HG03565 (cell line): ENCODE measurements around the gene MYH7.
"Not testable (repeated sequence)": the region's sequence is repeated elsewhere in the genome, so short reads cannot be mapped to it uniquely, and the experiment has no call there.

Experiments
- ATAC-seq: cut with Tn5 transposase; IDR thresholded peaks from one replicate; pipeline ENCODE4 v1.9.1; 2021; ENCODE audit warnings: mild to moderate bottlenecking, moderate library complexity; ENCODE audit not compliant: unreplicated experiment

The MYH7 gene

DNA sequence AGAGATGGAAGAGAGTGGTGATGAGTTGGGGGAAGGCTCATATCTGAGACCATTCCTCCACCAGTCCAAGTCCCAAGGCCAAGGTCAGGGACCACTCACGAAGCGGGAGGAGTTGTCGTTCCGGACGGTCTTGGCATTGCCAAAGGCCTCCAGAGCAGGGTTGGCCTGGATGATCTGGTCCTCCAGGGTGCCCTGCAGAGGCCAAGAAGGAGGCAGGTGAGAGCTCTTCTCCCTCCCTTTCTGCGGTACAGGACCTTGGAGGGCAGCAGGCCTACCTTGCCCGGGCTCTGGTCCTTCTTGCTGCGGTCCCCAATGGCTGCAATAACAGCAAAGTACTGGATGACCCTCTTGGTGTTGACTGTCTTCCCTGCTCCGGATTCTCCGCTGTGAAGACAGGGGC lies 4.0 kb downstream of the MYH7 start:
- ATAC-seq, result no peak

DNA sequence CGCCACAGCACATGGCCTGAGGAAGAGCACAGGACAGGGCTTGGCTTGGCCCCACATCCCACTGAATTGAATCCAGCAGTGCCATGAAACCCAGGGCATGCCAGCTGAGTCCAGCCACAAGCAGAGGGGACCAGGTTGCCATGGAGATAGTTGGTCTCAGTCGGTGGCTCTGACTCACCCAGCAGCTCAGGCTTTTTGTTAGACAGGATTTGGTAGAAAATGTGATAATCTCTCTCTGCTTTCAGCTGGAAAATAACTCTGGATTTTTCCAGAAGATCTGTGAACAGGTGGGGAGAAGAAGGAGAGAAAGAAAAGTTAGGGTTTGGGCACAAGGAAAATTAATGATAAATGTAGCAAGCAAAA lies 4.8 kb downstream of the MYH7 start:
- no peak for ATAC-seq

DNA sequence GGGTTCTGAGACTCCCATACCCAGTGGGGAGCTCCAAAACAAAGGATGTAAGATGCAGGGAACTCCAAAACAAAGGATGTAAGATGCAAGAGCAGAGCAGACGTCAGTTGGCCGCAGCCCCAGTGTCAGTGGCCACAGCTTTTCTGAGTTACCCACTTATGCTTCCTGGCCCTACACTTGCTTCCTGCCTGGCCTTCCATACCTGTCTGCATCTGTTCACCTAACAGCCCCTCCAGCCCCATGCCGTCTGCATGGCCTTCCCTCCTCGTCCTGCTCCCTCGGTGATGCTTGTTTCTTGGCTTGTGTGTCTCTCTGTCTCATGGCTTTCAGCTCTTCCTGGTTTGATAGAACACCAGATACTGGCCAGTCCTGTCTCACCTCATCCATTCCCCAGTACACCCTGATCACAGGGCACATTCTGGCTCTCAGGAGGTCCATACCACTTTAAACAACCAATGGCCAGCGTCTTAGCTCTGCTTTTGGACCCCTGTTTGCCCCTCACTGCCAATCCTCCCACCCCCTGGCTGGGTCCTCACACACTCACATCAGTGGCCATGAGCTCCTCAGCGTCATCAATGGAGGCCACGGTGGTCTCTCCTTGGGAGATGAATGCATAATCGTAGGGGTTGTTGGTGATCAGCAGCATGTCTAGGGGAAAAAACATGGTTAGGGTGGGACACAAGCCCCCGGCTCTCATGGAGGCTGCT lies 5.3 kb downstream of the MYH7 start:
- no peak for ATAC-seq

DNA sequence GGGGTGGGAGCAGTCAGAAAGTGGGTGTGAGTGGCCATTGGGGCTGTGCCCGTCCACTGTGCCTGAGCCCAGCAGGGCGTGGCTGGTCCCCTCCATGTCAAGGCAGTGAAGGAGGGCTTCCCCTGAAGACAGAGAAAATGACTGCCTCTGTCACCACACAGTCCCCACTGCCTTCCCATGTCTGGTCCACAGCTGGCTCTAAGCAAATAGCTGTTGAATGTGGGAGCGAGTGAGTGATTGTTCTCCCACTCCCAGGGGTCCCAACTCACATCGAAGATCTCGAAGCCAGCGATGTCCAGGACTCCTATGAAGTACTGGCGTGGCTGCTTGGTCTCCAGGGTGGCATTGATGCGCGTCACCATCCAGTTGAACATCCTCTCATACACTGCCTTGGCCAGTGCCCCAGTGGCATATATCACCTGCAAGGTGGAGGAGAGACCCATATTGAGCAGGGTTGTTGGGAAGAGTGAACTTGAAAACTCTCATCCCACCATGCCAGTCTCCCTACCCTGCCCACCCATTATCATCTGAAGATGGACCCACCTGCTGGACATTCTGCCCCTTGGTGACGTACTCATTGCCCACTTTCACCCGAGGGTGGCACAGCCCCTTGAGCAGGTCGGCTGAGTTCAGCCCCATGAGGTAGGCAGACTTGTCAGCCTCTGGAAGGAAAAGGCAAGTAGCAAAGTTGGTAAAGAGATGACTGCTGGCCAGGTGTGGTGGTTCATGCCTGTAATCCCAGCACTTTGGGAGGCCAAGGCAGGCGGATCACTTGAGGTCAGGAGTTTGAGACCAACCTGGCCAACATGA lies 6.6 kb downstream of the MYH7 start:
- ATAC-seq, result no peak

DNA sequence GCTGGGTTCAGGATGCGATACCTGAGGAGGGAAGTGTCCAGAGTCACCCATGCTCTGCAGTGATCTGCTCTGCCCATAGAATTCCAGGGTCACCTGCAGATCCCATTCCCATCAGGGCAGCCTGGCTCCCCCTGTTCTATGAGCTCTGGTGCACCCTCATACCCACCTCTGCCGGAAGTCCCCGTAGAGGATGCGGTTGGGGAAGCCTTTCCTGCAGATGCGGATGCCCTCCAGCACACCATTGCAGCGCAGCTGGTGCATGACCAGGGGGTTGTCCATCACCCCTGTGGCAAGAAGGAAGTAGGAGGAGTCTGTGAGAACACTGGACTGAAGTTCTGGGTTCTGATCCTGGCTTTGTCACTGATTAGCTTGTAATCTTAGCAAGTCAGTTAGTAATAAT lies 9.7 kb downstream of the MYH7 start:
- ATAC-seq, result not testable (repeated sequence)

DNA sequence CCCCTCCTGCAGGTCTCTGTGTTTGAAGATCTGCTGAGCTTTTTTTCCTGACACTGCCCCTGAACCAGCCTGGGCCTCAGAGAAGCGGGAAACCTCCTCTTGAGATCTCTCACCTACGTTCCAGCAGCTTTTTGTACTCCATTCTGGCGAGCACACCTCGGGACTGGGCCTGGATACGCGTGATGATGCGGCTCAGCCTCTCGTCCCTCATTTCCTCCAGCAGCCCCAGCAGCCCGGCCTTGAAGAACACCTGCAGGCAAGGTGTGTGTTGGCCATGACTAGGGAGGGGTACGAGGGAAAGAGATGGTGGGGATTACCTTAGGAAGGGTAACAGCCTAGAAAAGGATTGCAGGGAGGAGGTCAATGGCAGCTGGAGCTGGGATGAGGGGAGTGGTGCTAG lies 10.3 kb downstream of the MYH7 start:
- no peak for ATAC-seq

DNA sequence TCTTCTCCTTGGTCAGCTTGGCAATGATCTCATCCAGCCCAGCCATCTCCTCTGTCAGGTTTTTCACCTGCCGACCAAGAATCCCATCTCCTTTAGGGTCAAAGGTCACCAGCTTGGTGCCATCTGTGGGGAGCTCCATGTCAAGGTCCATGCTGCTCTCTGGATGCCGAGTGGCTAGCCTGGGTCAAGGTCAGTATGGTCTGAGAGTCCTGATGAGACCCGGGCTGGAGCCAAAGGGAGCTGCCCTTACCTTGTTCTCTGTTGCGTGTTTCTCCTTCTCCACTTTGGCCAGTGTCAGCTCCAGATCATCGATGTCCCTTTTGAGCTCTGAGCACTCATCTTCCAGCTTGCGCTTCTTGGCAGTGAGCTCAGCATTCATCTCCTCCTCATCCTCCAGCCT lies 11.8 kb downstream of the MYH7 start:
- ATAC-seq, result no peak

DNA sequence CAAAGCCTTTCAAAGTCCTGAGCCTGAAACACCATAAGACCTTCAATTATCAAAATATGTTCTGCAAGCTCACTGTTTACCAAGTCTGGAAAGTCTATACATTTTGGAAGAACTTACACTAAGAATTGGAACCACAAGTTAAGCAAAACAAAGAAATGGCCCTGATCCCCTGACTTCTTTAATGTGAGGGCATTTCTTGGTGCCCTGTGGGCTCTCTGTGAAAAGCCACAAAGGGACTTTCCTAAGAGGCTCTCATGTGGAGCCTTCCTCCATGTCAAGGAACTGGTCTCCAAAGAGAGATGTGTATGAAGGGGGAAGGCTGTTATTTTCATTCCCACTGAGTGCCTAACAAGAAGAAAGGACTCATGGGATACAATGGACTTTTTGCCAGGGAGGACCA lies 13.9 kb downstream of the MYH7 start:
- no peak for ATAC-seq

DNA sequence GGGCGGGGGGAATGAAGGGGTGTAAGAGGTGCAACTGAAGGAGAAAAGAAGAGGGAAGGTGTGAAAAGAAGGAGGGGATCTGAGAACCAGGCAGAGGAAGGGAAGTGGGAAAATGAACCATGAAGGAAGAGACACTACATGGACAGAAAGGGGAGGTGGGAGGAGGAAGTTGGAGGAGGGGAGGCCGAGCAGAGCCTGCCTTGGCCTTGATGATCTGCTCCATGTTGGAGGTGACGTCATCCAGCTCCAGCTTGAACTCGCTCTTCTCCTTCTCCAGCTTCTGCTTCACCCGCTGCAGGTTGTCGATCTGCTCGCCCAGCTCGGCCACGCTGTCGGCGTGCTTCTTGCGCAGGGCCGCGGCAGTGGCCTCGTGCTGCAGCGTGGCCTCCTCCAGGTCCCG lies 15.8 kb downstream of the MYH7 start:
- ATAC-seq, result not testable (repeated sequence)

DNA sequence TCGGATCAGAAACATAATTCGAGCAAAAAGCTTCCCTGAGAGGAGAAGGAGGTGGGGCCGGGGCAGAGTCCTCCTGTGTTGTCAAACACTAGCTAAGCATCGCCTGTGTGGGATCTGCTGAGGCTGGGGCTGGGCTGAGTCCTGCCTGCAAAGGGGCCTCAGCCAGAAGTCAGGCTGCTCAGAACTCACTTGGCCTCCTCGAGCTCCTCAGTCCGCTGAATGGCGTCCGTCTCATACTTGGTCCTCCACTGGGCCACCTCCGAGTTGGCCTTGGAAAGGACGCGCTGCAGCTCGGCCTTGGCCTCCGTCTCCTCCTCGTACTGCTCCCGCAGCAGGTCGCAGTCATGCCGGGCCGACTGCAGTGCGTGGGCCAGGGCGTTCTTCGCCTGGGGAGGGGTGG lies 17.4 kb downstream of the MYH7 start:
- no peak for ATAC-seq

DNA sequence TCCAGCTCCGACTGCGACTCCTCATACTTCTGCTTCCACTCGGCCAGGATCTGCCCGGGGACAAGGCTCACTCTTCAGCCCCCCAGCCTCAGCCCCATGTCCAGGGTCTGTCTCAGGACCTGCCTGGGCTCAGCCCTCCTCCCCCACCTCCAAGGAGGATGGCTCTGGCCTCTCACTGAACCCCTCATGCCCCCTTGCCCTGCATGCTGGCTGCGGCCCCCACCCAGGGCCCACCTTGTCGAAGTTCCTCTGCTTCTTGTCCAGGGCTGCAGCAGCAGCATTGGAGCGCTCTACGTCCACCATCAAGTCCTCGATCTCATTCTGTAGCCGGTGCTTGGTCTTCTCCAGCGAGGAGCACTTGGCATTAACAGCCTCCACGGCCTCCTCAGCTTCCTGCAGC lies 18.2 kb downstream of the MYH7 start:
- not testable (repeated sequence) for ATAC-seq

DNA sequence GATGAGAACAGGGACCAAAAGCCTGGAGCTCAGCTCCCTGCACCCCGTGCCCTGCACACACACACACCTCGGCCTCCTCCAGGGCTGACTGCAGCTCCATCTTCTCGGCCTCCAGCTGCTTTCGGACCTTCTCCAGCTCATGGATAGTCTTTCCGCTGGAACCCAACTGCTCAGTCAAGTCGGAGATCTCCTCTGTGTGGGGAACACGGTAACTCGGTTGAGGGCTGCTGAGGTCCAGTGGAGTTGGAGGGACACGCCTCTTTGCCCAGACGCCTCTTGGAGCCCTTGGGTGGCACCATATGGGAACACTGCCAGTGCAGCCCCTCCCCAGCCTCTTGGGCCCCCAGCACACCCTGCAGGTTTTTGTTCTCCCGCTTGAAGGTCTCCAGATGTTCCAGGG lies 18.7 kb downstream of the MYH7 start:
- ATAC-seq, result no peak

DNA sequence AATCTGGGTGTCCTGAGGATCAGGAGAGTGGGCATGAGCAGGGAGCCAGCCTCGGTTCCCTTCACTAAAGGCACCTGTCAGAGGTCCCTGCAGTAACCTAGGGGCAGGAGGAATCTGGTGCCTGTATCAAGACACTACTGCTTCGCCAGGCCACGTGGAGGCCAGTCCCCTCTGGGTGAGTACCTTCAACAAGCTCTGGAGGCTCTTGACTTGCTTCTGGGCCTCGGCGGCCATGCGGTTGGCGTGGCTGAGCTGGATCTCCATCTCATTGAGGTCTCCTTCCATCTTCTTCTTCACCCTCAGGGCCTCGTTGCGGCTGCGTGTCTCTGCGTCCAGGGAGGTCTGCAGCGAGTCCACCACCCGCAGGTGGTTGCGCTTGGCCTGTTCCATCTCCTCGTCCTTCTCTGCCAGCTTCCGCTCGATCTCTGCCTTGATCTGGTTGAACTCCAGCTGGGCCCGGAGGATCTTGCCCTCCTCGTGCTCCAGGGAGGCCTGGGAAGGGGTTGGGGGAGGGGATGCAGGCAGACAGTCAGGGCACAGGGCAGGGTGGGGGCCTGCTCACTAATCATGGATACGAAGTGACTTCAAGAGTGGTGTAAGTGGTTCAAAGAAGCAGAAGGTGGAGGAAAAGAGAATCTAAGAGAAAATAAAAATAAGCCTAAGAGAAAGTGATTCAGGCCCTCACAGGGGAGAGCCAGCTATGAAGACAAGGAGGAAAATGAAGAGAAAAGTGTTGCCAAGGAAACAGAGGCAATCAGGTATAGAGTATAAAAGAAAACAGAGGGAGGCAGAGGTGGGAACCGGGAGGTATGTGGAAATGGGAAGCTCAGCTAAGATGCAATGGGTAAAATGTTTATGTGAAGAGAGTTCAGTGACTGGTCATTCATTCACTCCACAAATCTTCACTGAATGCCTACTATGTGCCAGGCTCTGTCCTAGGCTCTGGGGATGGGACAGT lies 19.4 kb downstream of the MYH7 start:
- ATAC-seq, result no peak

DNA sequence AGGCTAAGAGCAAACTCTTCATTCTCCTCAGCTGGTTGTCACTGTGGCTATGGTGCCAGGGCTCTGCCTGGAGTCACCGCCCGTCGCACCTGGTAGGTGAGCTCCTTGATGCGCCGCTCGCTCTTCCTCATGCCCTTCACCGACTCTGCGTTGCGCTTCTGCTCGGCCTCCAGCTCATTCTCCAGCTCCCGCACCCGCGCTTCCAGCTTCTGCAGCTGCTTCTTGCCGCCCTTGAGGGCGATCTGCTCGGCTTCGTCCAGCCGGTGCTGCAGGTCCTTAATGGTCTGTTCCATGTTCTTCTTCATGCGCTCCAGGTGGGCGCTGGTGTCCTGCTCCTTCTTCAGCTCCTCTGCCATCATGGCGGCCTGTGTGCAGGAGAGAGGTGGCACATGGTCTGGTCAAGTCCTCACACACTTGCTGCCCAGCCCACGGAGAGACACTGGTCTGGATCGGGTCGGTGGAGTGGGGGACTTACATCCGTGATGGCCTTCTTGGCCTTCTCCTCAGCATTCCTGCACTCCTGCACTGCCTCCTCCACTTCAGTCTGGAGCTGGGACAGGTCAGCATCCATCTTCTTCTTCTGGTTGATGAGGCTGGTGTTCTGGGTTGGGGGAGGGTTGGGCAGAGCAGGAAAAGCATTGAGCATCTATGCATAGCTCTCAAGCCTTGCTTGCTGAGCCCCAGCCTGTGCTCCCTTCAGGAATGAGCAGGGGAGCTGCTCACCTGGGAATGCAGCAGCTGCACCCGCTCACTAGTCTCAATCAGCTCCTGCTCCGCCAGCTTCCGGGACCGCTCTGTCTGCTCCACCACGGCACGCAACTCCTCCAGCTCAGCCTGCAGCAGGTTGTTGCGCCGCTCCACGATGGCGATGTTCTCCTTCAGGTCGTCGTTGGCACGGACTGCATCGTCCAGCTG lies 20.3 kb downstream of the MYH7 start:
- ATAC-seq, result no peak

DNA sequence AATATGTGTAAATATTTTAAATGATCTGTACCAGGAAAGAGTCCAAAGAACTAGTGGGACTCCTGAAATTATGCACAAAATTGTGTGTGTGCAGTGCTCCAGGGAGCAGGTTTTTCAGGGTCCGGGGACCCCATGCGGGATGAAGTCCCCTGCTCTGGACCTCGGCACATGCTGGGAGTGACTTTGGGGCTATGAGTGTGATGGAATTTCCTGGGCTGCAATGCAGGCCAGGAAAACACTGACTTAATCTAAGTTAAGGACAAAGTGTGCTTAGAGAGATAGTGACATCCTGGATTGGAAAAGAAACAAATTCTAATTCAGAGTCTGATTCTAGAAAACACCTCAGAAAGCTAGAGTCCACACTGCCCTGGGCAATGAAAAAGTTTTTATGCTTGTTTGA lies 21.2 kb downstream of the MYH7 start:
- no peak for ATAC-seq

DNA sequence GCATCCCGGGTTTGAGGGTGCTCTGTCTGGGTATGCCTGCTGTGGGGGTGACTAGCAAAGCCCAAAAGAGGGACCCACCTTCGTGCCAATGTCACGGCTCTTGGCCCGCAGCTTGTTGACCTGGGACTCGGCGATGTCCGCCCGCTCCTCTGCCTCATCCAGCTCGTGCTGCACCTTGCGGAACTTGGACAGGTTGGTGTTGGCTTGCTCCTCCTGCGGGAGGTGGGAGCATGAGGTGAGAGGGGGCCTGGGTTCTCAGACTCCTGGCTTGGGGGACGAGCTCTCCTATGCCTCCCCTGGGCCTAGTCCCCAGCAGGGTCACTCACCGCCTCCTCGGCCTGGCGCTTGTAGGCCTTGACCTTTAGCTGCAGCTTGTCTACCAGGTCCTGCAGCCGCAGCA lies 21.8 kb downstream of the MYH7 start:
- ATAC-seq, result no peak

DNA sequence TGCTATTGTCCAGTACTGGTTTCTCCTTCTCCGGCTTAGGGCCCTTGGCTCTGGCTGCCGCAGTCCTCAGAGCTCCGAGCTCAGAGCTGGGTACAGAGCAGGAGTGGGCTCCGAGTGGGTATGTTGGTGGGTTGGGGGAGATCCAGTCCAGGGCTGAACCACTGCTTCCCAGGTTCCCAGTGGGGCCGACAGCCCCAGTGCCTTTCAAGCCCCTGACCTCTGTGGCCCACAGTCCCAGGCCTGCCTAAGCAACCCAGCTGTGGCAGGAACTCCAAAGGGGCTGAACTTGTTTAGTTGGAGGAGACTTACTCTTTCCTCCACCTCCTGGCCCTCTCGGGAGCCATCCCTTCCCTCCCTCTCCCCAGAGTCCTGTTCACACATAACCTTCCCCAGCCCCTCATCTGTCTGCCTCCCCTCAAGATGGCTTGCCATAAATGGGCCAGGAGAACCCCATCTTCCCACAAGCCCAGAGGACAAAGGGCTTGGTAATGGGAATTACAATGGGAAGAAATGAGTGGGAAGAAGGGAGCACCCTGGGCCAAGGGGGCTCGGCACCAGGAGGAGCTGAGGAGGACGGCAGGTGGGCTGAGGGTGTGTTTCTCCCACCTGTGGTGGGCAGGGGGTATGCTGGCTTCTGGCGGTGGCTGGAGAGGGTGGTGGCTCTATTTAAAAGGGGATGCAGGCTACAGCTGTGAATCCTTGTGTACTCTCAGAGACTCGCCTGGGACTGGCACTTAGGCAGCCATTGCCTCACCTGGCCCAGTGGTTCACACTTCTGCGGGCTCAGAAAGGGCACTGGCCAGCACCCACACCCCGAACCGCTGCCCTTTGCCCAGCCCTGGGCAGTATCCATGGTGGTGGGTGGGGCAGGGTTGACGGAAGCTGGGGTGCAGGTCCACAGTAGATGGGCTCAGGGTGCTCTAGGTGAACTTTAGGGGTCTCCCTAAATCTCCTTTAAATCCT lies 23.6 kb downstream of the MYH7 start:
- ATAC-seq, result no peak

DNA sequence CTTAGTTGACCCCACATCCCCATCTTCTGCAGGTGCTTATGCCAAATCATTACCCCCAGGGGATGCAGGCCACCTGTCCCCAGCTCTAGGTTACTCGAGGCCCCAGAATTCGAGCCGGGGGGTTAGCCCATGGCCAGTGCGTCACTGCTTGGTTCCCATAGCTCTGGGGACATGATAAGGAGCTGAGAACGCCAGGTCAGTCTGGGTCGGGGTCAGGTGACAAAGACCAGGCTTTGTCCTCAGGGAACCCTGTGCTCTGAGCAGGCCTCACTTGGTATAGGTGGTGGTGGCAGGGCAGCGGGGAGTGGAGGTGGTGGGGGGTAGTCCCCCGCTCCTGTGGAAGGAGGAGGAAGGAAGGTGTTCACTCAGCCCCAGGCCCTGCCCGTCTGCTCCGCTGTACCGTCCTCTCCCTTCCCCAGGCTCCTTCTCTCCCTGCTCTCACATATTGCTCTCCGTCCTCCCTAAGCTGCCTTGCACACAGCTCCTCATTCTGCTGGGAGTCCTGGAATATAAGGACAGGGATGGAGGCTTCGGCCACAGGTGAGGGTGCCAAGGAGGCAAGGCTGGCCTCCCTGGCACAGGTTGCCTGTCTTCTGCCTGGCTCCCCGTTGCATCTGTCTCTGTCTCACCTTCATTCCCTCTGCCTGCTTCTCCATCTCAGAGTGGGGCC lies 25.4 kb downstream of the MYH7 start:
- no peak for ATAC-seq

DNA sequence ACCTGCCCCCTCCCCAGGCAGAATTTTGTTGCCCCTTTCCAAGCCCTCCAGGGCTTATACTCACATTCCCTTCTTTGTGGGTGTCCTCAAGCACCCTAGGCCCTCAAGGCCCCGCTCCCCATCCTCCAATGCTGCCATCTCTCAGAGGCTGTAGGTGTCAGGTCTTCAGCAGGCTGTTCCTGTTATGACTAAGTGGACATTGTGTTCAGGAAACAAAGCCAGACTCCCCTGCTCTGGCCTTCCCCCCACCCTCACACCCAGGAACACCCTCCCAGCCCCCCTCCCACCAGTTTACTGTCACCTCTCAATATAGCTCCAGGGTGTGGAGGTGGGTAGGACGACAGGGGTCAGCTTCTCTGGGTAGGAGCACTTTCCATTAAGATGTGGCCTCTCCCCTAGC lies 26.0 kb downstream of the MYH7 start:
- no peak for ATAC-seq
